ENCODE measurements around the gene SLC22A31.

The SLC22A31 gene

DNA sequence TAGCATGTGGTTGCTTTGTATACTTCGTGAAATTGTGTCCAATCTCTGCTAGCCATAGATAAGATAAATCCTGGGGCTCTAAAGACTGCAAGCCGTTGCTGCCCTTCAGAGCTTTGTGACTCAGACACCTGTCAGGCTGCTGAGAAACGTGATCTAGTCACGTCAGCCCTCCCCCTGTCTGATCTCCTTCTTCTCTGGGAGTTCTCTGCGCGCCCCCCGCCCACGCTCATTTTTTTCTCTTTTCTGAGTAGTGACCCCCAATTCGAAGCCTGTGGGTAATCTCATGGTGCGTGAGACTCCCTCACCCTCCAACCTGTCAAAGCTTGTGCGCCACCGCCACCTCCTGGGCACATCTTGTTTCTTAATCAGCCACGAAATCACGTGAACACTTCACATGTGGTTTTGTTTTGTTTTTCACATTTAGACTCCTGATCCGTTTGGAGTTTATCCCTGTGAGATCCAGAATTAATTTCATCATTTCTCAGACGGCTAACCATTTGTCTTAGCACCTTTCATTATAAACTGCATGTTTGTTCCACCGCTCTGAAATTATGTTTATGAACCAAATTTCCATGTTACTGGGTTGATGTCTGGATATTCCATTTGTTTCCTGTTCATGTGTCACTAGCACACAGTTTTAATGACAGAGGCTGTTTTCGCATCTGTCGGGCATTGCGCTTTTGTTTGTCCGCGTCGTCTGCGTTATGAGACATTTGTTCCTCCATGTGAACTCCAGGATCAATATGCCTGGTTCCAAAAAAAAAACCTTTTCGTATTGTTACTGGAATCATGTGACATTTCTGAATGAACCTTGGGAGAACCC, 16.2 kb upstream of the SLC22A31 start:
- H3K14ac ChIP-seq (ENCODE audit: low read length) = no peak overlapping the region
- peak overlapping the region; percentile 94 for H3K4me2 ChIP-seq (ENCODE audit: low read length)
- no peak overlapping the region for H2AFZ ChIP-seq (ENCODE audit: insufficient read depth, low read length, poor library complexity)
- peaks cover 0 to 3% of the 10 kb centered on the region in 2 experiments for H3K4me1 ChIP-seq (ENCODE audit: control insufficient read depth in 1 of 2, insufficient read depth in 2 of 2, low read length in 2 of 2)
- H3K27me3 ChIP-seq (ENCODE audit: insufficient read depth, low read length) = no peaks in the 10 kb centered on the region
- H3K79me1 ChIP-seq (ENCODE audit: low read length) = peaks cover 4% of the 10 kb centered on the region
- peaks cover 8 to 14% of the 10 kb centered on the region in 2 experiments for H3K36me3 ChIP-seq (ENCODE audit: control insufficient read depth in 1 of 2, insufficient read depth in 2 of 2, low read length in 2 of 2)
- no peak overlapping the region for H2AK5ac ChIP-seq (ENCODE audit: low read length)
- no peak overlapping the region for H3K18ac ChIP-seq (ENCODE audit: low read length)
- H3K27ac ChIP-seq (ENCODE audit: low read depth, low read length) = no peak overlapping the region
- peak overlapping the region; percentile 99 for H3K4me3 ChIP-seq (ENCODE audit: low read depth, low read length)
- H4K8ac ChIP-seq (ENCODE audit: low read depth, low read length) = no peak overlapping the region
- no peaks in the 10 kb centered on the region for H3K9me3 ChIP-seq (ENCODE audit: insufficient read depth, low read depth, low read length)
- H3K23ac ChIP-seq (ENCODE audit: low read length) = no peak overlapping the region
- peak; percentile 50 to 74 for DNase-seq
- no CpG with 5 or more reads among the region's 25 CpGs for WGBS (ENCODE audit: extremely low coverage, insufficient coverage, insufficient read length)
- no peak overlapping the region for H4K12ac ChIP-seq (ENCODE audit: low read depth, low read length)
- no peak overlapping the region for H2BK12ac ChIP-seq (ENCODE audit: low read length)
- no peak overlapping the region for H2BK5ac ChIP-seq (ENCODE audit: low read depth, low read length, poor library complexity)
- H4K91ac ChIP-seq (ENCODE audit: low read depth, low read length) = no peak overlapping the region
- no peak overlapping the region for H3K4ac ChIP-seq (ENCODE audit: low read depth, low read length)
- peak overlapping the region; percentile 42 for H3K9ac ChIP-seq (ENCODE audit: low read length)
- no peak overlapping the region for H2BK120ac ChIP-seq (ENCODE audit: insufficient read depth, low read length, poor library complexity)
- H3K79me2 ChIP-seq (ENCODE audit: control insufficient read depth, insufficient read depth, low read length, poor library complexity) = peaks cover 4% of the 10 kb centered on the region

DNA sequence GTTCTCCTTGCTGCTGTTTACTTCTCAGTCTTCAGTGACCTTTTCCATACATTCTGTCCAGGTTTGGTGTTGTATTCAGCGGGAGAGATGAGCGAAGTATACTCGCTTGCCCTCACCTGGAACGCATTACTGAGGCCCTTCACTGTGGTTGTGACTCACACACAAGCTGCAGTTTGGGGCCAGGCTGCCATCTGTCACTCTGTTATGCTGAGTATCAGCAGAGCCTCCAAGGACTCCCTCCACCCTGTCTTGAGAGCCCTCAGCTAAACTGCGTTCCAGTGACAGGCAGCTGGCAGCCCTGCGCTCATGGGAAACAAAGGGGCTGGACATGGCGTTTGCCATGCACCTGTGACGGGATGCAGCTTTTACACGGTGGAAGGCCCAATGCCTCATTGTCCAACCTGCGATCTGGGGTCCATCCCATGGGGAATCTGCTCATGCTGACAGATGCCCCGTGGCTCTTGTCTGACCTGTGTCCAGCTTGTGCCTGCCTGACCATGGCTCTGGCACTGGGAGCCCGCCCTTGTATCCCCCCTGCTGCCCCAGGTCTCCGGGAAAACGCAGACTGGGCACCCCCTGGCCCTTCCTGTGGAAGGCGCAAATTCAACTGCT, 10.7 kb upstream of the SLC22A31 start:
- Histone ChIP-seq H3K14ac (ENCODE audit: low read length) (no peak overlapping the region), H3K9me3 (ENCODE audit: insufficient read depth, low read depth, low read length) (no peaks in the 10 kb centered on the region), H3K23ac (ENCODE audit: low read length) (no peak overlapping the region), H2BK12ac (ENCODE audit: low read length) (no peak overlapping the region), H2AK5ac (ENCODE audit: low read length) (no peak overlapping the region), H3K79me2 (ENCODE audit: control insufficient read depth, insufficient read depth, low read length, poor library complexity) (no peaks in the 10 kb centered on the region), H3K27me3 (ENCODE audit: insufficient read depth, low read length) (no peaks in the 10 kb centered on the region), H3K9ac (ENCODE audit: low read length) (peak overlapping the region; percentile 72), H3K36me3 (ENCODE audit: control insufficient read depth in 1 of 2, insufficient read depth in 2 of 2, low read length in 2 of 2) (no peaks in the 10 kb centered on the region), H3K4ac (ENCODE audit: low read depth, low read length) (no peak overlapping the region), H2AFZ (ENCODE audit: insufficient read depth, low read length, poor library complexity) (no peak overlapping the region), H2BK120ac (ENCODE audit: insufficient read depth, low read length, poor library complexity) (no peak overlapping the region), H3K18ac (ENCODE audit: low read length) (no peak overlapping the region), H3K4me3 (ENCODE audit: low read depth, low read length) (no peak overlapping the region), H4K91ac (ENCODE audit: low read depth, low read length) (no peak overlapping the region), H3K4me1 (ENCODE audit: control insufficient read depth in 1 of 2, insufficient read depth in 2 of 2, low read length in 2 of 2) (no peaks in the 10 kb centered on the region), H3K79me1 (ENCODE audit: low read length) (no peaks in the 10 kb centered on the region), H3K4me2 (ENCODE audit: low read length) (no peak overlapping the region), H4K8ac (ENCODE audit: low read depth, low read length) (no peak overlapping the region), H4K12ac (ENCODE audit: low read depth, low read length) (no peak overlapping the region), H3K27ac (ENCODE audit: low read depth, low read length) (no peak overlapping the region), H2BK5ac (ENCODE audit: low read depth, low read length, poor library complexity) (no peak overlapping the region)
- DNase-seq = no peak
- WGBS (ENCODE audit: extremely low coverage, insufficient coverage, insufficient read length) = no CpG with 5 or more reads among the region's 15 CpGs

DNA sequence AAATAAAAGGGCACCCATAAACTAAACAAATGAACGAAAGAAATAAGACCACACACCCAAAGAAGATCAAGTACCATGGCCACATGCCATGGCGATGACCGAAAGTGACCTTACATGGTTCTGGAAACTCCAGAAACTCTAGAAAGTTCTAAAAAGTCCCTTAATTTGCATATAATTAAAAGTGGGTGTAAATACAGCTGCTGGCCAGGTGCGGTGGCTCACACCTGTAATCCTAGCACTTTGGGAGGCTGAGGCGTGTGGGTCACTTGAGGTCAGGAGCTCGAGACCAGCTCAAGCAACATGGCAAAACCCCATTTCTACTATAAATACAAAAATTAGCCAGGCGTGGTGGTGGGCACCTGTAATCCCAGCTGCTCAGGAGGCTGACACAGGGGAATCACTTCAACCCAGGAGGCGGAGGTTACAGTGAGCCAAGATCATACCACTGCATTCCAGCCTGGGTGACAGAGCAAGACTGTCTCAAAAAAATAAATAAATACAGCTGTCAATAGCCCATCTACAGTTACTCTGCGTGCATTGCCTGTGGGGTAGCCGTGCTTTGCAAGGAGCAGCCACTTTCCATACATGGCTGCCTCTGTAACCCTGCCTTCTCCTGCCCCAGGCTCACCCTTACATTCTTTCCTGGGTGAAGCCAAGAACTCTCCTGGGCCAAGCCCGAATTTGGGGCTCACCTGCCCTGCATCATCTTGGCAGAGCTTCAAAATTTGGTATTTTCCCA, 10.0 kb upstream of the SLC22A31 start:
- H3K4me2 ChIP-seq (ENCODE audit: low read length) = no peak overlapping the region
- H2BK120ac ChIP-seq (ENCODE audit: insufficient read depth, low read length, poor library complexity) = no peak overlapping the region
- WGBS (ENCODE audit: extremely low coverage, insufficient coverage, insufficient read length) = no CpG with 5 or more reads among the region's 11 CpGs
- no peak overlapping the region for H3K18ac ChIP-seq (ENCODE audit: low read length)
- H3K14ac ChIP-seq (ENCODE audit: low read length) = no peak overlapping the region
- H2BK12ac ChIP-seq (ENCODE audit: low read length) = no peak overlapping the region
- H4K12ac ChIP-seq (ENCODE audit: low read depth, low read length) = no peak overlapping the region
- no peak overlapping the region for H3K9ac ChIP-seq (ENCODE audit: low read length)
- no peak overlapping the region for H2BK5ac ChIP-seq (ENCODE audit: low read depth, low read length, poor library complexity)
- no peak overlapping the region for H4K8ac ChIP-seq (ENCODE audit: low read depth, low read length)
- H3K23ac ChIP-seq (ENCODE audit: low read length) = peak overlapping the region; percentile 74
- H2AK5ac ChIP-seq (ENCODE audit: low read length) = no peak overlapping the region
- no peaks in the 10 kb centered on the region for H3K79me1 ChIP-seq (ENCODE audit: low read length)
- no peak overlapping the region for H3K27ac ChIP-seq (ENCODE audit: low read depth, low read length)
- DNase-seq = no peak
- no peak overlapping the region for H3K4ac ChIP-seq (ENCODE audit: low read depth, low read length)
- H4K91ac ChIP-seq (ENCODE audit: low read depth, low read length) = no peak overlapping the region
- no peaks in the 10 kb centered on the region for H3K9me3 ChIP-seq (ENCODE audit: insufficient read depth, low read depth, low read length)
- H3K36me3 ChIP-seq (ENCODE audit: control insufficient read depth in 1 of 2, insufficient read depth in 2 of 2, low read length in 2 of 2) = no peaks in the 10 kb centered on the region
- no peaks in the 10 kb centered on the region for H3K27me3 ChIP-seq (ENCODE audit: insufficient read depth, low read length)
- no peaks in the 10 kb centered on the region for H3K79me2 ChIP-seq (ENCODE audit: control insufficient read depth, insufficient read depth, low read length, poor library complexity)
- no peak overlapping the region for H3K4me3 ChIP-seq (ENCODE audit: low read depth, low read length)
- H2AFZ ChIP-seq (ENCODE audit: insufficient read depth, low read length, poor library complexity) = no peak overlapping the region
- H3K4me1 ChIP-seq (ENCODE audit: control insufficient read depth in 1 of 2, insufficient read depth in 2 of 2, low read length in 2 of 2) = no peaks in the 10 kb centered on the region

DNA sequence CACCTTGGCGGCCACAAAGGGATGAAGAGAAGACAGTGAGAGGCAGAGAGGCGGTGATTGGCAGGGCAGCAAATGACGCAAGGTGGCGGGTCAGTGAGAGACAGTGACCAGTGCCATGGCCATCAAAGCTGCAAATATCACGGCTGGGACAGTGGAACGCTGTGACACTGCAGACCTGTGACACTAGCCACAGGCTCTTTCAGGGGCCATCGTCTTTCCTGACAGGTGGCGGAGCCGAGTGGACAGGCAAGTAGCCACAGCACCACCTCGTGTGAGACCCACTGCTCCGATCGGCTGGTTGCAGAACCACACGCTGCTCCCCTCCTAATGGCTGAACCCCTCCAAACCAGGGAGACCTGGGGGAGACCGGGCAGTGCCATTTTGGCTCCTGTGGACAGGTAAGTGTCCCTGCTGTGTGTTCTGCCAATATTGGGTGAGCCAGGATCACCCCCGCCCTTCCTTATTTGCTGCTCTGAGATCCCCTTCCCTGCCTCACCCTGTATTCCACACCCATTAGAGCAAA, 9.2 kb upstream of the SLC22A31 start:
- no peaks in the 10 kb centered on the region for H3K27me3 ChIP-seq (ENCODE audit: insufficient read depth, low read length)
- no peak for DNase-seq
- H2BK5ac ChIP-seq (ENCODE audit: low read depth, low read length, poor library complexity) = no peak overlapping the region
- H3K79me1 ChIP-seq (ENCODE audit: low read length) = no peaks in the 10 kb centered on the region
- H2BK120ac ChIP-seq (ENCODE audit: insufficient read depth, low read length, poor library complexity) = no peak overlapping the region
- H3K27ac ChIP-seq (ENCODE audit: low read depth, low read length) = no peak overlapping the region
- no peak overlapping the region for H2BK12ac ChIP-seq (ENCODE audit: low read length)
- H4K91ac ChIP-seq (ENCODE audit: low read depth, low read length) = no peak overlapping the region
- H4K12ac ChIP-seq (ENCODE audit: low read depth, low read length) = no peak overlapping the region
- WGBS (ENCODE audit: extremely low coverage, insufficient coverage, insufficient read length) = no CpG with 5 or more reads among the region's 15 CpGs
- no peak overlapping the region for H3K23ac ChIP-seq (ENCODE audit: low read length)
- H3K14ac ChIP-seq (ENCODE audit: low read length) = no peak overlapping the region
- H3K9ac ChIP-seq (ENCODE audit: low read length) = no peak overlapping the region
- H3K18ac ChIP-seq (ENCODE audit: low read length) = no peak overlapping the region
- H3K9me3 ChIP-seq (ENCODE audit: insufficient read depth, low read depth, low read length) = no peaks in the 10 kb centered on the region
- no peak overlapping the region for H3K4me2 ChIP-seq (ENCODE audit: low read length)
- H2AK5ac ChIP-seq (ENCODE audit: low read length) = no peak overlapping the region
- no peaks in the 10 kb centered on the region for H3K79me2 ChIP-seq (ENCODE audit: control insufficient read depth, insufficient read depth, low read length, poor library complexity)
- H2AFZ ChIP-seq (ENCODE audit: insufficient read depth, low read length, poor library complexity) = no peak overlapping the region
- no peaks in the 10 kb centered on the region for H3K36me3 ChIP-seq (ENCODE audit: control insufficient read depth in 1 of 2, insufficient read depth in 2 of 2, low read length in 2 of 2)
- no peak overlapping the region for H3K4me3 ChIP-seq (ENCODE audit: low read depth, low read length)
- no peaks in the 10 kb centered on the region for H3K4me1 ChIP-seq (ENCODE audit: control insufficient read depth in 1 of 2, insufficient read depth in 2 of 2, low read length in 2 of 2)
- no peak overlapping the region for H3K4ac ChIP-seq (ENCODE audit: low read depth, low read length)
- H4K8ac ChIP-seq (ENCODE audit: low read depth, low read length) = no peak overlapping the region

Measured in trophoblast cell (in vitro differentiated cells and primary cell).